HEK293 (cell line): ENCODE measurements around the gene WFS1.

ENCODE experiments used
- CTCF ChIA-PET: fragments of 350-600 bp; formaldehyde crosslinking; extraction: SDS; loops from one replicate; lab custom pipeline; 2021; ENCODE audit warnings: antibody characterized with exemption; lab: Yijun Ruan, JAX
- POLR2A ChIA-PET: fragments of 300-600 bp; formaldehyde crosslinking; extraction: SDS; loops from one replicate; lab custom pipeline; 2020; ENCODE audit warnings: antibody characterized with exemption, inconsistent platforms; lab: Yijun Ruan, JAX
- H3K27ac ChIP-seq: fragments of 200-500 bp; sonication (Bioruptor generic); 2 replicates; pipeline ENCODE4 v1.5.1; 2014; ENCODE audit warnings: low read depth, low read length, control low read depth, inconsistent platforms; ENCODE audit errors: extremely low read depth
- H3K36me3 ChIP-seq, 2 experiments: fragments of 200-500 bp in 1 of 2; sonication (Bioruptor generic) in 1 of 2; 1 replicate in 1 of 2; 2 replicates in 1 of 2; pipeline ENCODE4 v1.5.1; 2014 to 2017; ENCODE audit warnings: inconsistent platforms in 2 of 2, low read length in 2 of 2; ENCODE audit not compliant: control insufficient read depth in 2 of 2, insufficient read depth in 1 of 2
- H3K4me1 ChIP-seq: fragments of 200-500 bp; sonication (Bioruptor generic); 2 replicates; pipeline ENCODE4 v1.5.1; 2014; ENCODE audit warnings: mild to moderate bottlenecking, low read length, inconsistent platforms; ENCODE audit not compliant: control insufficient read depth, insufficient read depth
- H3K4me3 ChIP-seq: 2 replicates; pipeline ENCODE4 v1.5.1; 2011; ENCODE audit warnings: low read depth, mild to moderate bottlenecking, control low read depth, low read length, moderate library complexity
- H3K9me3 ChIP-seq: fragments of 200-500 bp; sonication (Bioruptor generic); 2 replicates; pipeline ENCODE4 v1.5.1; 2014; ENCODE audit warnings: low read depth, low read length, inconsistent platforms; ENCODE audit not compliant: control insufficient read depth, insufficient read depth
- HOXD13 ChIP-seq: sonication (generic); formaldehyde crosslinking; IDR thresholded peaks from 2 replicates; pipeline ENCODE4 v1.8.0; 2022; ENCODE audit warnings: missing genetic modification reagents, borderline replicate concordance
- KLF9 ChIP-seq: fragments of 450-650 bp; formaldehyde crosslinking; IDR thresholded peaks from 2 replicates; pipeline ENCODE4 v1.5.1; 2016; ENCODE audit warnings: missing biosample characterization, missing genetic modification characterization, low read depth
- RBAK ChIP-seq: fragments of 450-650 bp; formaldehyde crosslinking; IDR thresholded peaks from 2 replicates; pipeline ENCODE4 v1.5.1; 2016; ENCODE audit warnings: missing biosample characterization, missing genetic modification characterization
- TRIM28 ChIP-seq: IDR thresholded peaks from 2 replicates; pipeline ENCODE4 v1.6.1; 2011; ENCODE audit warnings: low read length, control low read depth, borderline replicate concordance
- ZBTB20 ChIP-seq: fragments of 450-650 bp; formaldehyde crosslinking; IDR thresholded peaks from 2 replicates; pipeline ENCODE4 v1.5.1; 2016; ENCODE audit warnings: missing biosample characterization, missing genetic modification characterization
- ZNF133 ChIP-seq: fragments of 450-650 bp; formaldehyde crosslinking; IDR thresholded peaks from 2 replicates; pipeline ENCODE4 v1.5.1; 2016; ENCODE audit warnings: missing biosample characterization, missing genetic modification characterization
- ZNF214 ChIP-seq: fragments of 450-650 bp; formaldehyde crosslinking; IDR thresholded peaks from 2 replicates; pipeline ENCODE4 v1.5.1; 2017; ENCODE audit warnings: missing biosample characterization, mild to moderate bottlenecking, missing genetic modification characterization, borderline replicate concordance
- ZNF335 ChIP-seq: fragments of 450-650 bp; formaldehyde crosslinking; conservative IDR thresholded peaks from 2 replicates; pipeline ENCODE4 v1.5.1; 2016; ENCODE audit warnings: missing biosample characterization, missing genetic modification characterization
- ZNF423 ChIP-seq: fragments of 450-650 bp; formaldehyde crosslinking; IDR thresholded peaks from 2 replicates; pipeline ENCODE4 v1.5.1; 2016; ENCODE audit warnings: missing biosample characterization, missing genetic modification characterization
- ZNF501 ChIP-seq: fragments of 450-650 bp; formaldehyde crosslinking; IDR thresholded peaks from 2 replicates; pipeline ENCODE4 v1.5.1; 2016; ENCODE audit warnings: missing biosample characterization, missing genetic modification characterization
- ZNF571 ChIP-seq: fragments of 450-650 bp; formaldehyde crosslinking; IDR thresholded peaks from 2 replicates; pipeline ENCODE4 v1.5.0; 2017; ENCODE audit warnings: missing biosample characterization, missing genetic modification characterization
- ZNF626 ChIP-seq: fragments of 450-650 bp; sonication (Bioruptor Pico); formaldehyde crosslinking; IDR thresholded peaks from 2 replicates; pipeline ENCODE4 v1.5.1; 2018; ENCODE audit warnings: missing biosample characterization, missing genetic modification characterization, inconsistent platforms
- TF ChIP-seq, protein P1 (sequence below): fragments of 450-650 bp; formaldehyde crosslinking; IDR thresholded peaks from 2 replicates; pipeline ENCODE4 v1.5.1; 2017; ENCODE audit warnings: missing biosample characterization, missing genetic modification characterization
- TF ChIP-seq, protein P2 (sequence below): IDR thresholded peaks from 2 replicates; pipeline ENCODE4 v1.6.1; 2011; ENCODE audit warnings: mild to moderate bottlenecking, low read depth, low read length, borderline replicate concordance
- TF ChIP-seq, protein P3 (sequence below): fragments of 450-650 bp; formaldehyde crosslinking; IDR thresholded peaks from 2 replicates; pipeline ENCODE4 v1.5.1; 2016; ENCODE audit warnings: missing biosample characterization, missing genetic modification characterization
- TF ChIP-seq, protein P4 (sequence below): fragments of 450-650 bp; IDR thresholded peaks from 2 replicates; pipeline ENCODE4 v1.5.1; 2018; ENCODE audit warnings: missing biosample characterization, missing genetic modification characterization
- TF ChIP-seq, protein P5 (sequence below): fragments of 450-650 bp; formaldehyde crosslinking; IDR thresholded peaks from 2 replicates; pipeline ENCODE4; 2016; ENCODE audit warnings: missing biosample characterization, missing genetic modification characterization

The WFS1 gene

DNA sequence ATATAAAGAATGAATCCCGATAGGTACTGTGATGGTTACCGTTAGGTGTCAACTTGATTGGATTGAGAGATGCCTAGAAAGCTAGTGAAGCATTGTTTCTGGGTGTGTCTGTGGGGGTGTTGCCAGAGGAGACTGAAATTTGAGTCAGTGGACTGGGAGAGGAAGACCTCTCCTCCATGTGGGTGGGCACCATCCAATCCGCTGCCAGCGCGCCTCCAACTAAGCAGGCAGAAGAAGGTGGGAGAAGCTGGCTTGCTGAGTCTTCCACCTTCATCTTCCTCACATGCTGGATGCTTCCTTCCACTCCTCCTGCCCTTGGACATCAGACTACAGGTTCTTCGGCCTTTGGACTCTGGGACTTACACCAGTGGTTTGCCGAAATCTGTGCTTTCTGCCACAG, 40.1 kb downstream of the WFS1 start:
- Histone ChIP-seq H3K9me3 (no peaks in the 10 kb centered on the region), H3K4me3 (no peak overlapping the region), H3K36me3 (no peaks in the 10 kb centered on the region), H3K4me1 (no peaks in the 10 kb centered on the region), H3K27ac (no peak overlapping the region)
- TF ChIP-seq ZNF133 (tag by site-specific recombination): no peak
- TF ChIP-seq, protein P1, sequence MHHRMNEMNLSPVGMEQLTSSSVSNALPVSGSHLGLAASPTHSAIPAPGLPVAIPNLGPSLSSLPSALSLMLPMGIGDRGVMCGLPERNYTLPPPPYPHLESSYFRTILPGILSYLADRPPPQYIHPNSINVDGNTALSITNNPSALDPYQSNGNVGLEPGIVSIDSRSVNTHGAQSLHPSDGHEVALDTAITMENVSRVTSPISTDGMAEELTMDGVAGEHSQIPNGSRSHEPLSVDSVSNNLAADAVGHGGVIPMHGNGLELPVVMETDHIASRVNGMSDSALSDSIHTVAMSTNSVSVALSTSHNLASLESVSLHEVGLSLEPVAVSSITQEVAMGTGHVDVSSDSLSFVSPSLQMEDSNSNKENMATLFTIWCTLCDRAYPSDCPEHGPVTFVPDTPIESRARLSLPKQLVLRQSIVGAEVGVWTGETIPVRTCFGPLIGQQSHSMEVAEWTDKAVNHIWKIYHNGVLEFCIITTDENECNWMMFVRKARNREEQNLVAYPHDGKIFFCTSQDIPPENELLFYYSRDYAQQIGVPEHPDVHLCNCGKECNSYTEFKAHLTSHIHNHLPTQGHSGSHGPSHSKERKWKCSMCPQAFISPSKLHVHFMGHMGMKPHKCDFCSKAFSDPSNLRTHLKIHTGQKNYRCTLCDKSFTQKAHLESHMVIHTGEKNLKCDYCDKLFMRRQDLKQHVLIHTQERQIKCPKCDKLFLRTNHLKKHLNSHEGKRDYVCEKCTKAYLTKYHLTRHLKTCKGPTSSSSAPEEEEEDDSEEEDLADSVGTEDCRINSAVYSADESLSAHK (tag by site-specific recombination): no peak
- TF ChIP-seq KLF9 (tag by site-specific recombination): no peak
- no peak for TF ChIP-seq TRIM28
- TF ChIP-seq, protein P2, sequence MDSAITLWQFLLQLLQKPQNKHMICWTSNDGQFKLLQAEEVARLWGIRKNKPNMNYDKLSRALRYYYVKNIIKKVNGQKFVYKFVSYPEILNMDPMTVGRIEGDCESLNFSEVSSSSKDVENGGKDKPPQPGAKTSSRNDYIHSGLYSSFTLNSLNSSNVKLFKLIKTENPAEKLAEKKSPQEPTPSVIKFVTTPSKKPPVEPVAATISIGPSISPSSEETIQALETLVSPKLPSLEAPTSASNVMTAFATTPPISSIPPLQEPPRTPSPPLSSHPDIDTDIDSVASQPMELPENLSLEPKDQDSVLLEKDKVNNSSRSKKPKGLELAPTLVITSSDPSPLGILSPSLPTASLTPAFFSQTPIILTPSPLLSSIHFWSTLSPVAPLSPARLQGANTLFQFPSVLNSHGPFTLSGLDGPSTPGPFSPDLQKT: no peak
- TF ChIP-seq, protein P3, sequence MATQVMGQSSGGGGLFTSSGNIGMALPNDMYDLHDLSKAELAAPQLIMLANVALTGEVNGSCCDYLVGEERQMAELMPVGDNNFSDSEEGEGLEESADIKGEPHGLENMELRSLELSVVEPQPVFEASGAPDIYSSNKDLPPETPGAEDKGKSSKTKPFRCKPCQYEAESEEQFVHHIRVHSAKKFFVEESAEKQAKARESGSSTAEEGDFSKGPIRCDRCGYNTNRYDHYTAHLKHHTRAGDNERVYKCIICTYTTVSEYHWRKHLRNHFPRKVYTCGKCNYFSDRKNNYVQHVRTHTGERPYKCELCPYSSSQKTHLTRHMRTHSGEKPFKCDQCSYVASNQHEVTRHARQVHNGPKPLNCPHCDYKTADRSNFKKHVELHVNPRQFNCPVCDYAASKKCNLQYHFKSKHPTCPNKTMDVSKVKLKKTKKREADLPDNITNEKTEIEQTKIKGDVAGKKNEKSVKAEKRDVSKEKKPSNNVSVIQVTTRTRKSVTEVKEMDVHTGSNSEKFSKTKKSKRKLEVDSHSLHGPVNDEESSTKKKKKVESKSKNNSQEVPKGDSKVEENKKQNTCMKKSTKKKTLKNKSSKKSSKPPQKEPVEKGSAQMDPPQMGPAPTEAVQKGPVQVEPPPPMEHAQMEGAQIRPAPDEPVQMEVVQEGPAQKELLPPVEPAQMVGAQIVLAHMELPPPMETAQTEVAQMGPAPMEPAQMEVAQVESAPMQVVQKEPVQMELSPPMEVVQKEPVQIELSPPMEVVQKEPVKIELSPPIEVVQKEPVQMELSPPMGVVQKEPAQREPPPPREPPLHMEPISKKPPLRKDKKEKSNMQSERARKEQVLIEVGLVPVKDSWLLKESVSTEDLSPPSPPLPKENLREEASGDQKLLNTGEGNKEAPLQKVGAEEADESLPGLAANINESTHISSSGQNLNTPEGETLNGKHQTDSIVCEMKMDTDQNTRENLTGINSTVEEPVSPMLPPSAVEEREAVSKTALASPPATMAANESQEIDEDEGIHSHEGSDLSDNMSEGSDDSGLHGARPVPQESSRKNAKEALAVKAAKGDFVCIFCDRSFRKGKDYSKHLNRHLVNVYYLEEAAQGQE (tag by site-specific recombination): no peak
- no peak for TF ChIP-seq ZBTB20
- no peak for TF ChIP-seq RBAK (tag by site-specific recombination)
- TF ChIP-seq ZNF571 (tag by site-specific recombination): no peak
- no peak for TF ChIP-seq ZNF335 (tag by site-specific recombination)
- no peak for TF ChIP-seq HOXD13
- TF ChIP-seq ZNF214: no peak
- TF ChIP-seq, protein P4, sequence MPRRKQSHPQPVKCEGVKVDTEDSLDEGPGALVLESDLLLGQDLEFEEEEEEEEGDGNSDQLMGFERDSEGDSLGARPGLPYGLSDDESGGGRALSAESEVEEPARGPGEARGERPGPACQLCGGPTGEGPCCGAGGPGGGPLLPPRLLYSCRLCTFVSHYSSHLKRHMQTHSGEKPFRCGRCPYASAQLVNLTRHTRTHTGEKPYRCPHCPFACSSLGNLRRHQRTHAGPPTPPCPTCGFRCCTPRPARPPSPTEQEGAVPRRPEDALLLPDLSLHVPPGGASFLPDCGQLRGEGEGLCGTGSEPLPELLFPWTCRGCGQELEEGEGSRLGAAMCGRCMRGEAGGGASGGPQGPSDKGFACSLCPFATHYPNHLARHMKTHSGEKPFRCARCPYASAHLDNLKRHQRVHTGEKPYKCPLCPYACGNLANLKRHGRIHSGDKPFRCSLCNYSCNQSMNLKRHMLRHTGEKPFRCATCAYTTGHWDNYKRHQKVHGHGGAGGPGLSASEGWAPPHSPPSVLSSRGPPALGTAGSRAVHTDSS: no peak; the same call in 1 of the 2 replicates
- TF ChIP-seq ZNF626 (tag by site-specific recombination): no peak
- no peak for TF ChIP-seq ZNF501 (tag by site-specific recombination)
- no peak for TF ChIP-seq ZNF423
- TF ChIP-seq, protein P5, sequence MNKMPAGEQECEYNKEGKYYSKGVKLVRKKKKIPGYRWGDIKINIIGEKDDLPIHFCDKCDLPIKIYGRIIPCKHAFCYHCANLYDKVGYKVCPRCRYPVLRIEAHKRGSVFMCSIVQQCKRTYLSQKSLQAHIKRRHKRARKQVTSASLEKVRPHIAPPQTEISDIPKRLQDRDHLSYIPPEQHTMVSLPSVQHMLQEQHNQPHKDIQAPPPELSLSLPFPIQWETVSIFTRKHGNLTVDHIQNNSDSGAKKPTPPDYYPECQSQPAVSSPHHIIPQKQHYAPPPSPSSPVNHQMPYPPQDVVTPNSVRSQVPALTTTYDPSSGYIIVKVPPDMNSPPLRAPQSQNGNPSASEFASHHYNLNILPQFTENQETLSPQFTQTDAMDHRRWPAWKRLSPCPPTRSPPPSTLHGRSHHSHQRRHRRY (tag by site-specific recombination): no peak
- CTCF ChIA-PET: interaction anchor here (0.7 to 2.1 kb wide), 3 partner anchors 18 to 312 kb away, joined by 3 to 7 read pairs (median 6); no protein-coding TSS in a partner anchor
- POLR2A ChIA-PET: interaction anchor here (1.4 kb wide), 1 partner anchor 40 kb away, joined by 7 read pairs; the partner anchor contains the start of gene WFS1
